H1 (cell line): ENCODE results near the gene CBR4. TPM values are rescaled to one million over a fixed set of nuclear protein-coding genes. Genes with fewer than 3 reads are reported as not detected.

Experiments
- CTCF ChIA-PET: fragments of 300-600 bp; sonication (Branson Sonifier 250); formaldehyde crosslinking; loops from one replicate; lab custom pipeline; 2021; ENCODE audit not compliant: partially characterized antibody; lab: Charles Lee
- POLR2A ChIA-PET: fragments of 300-600 bp; sonication (Branson Sonifier 250); formaldehyde crosslinking; loops from one replicate; lab custom pipeline; 2021; ENCODE audit warnings: inconsistent platforms; ENCODE audit not compliant: partially characterized antibody; lab: Charles Lee
- DNase-seq, 2 experiments: peaks; one replicate each; pipeline versions ENCODE4 v3.0.0 to v3.0.0-alpha.2; 2010 to 2022; ENCODE audit warnings: low spot score in 2 of 2, low read depth in 1 of 2, mixed read lengths in 1 of 2
- FAIRE-seq: peaks from 2 replicates; lab custom pipeline; 2011; peaks lifted over from hg19 to GRCh38; lab: Jason Lieb, UNC
- H2AFZ ChIP-seq: 2 replicates; pipeline ENCODE4 v1.8.1; 2012; ENCODE audit warnings: low read length, inconsistent platforms
- H2AK5ac ChIP-seq: 2 replicates; pipeline ENCODE4 v1.6.1; 2013; ENCODE audit warnings: low read depth, low read length
- H2BK120ac ChIP-seq: replicated peaks from 2 replicates; pipeline ENCODE3; 2013; ENCODE audit warnings: low read depth, low read length, inconsistent platforms
- H2BK12ac ChIP-seq: 2 replicates; pipeline ENCODE4 v1.6.1; 2013; ENCODE audit warnings: low read depth, low read length
- H2BK15ac ChIP-seq: 2 replicates; pipeline ENCODE4 v1.6.1; 2013; ENCODE audit warnings: low read length
- H2BK20ac ChIP-seq: 2 replicates; pipeline ENCODE4 v1.6.1; 2013; ENCODE audit warnings: low read length
- H2BK5ac ChIP-seq: 2 replicates; pipeline ENCODE4 v1.6.1; 2013; ENCODE audit warnings: low read depth, low read length
- H3K14ac ChIP-seq: 2 replicates; pipeline ENCODE4 v1.6.1; 2013; ENCODE audit warnings: inconsistent platforms; ENCODE audit not compliant: insufficient read length
- H3K18ac ChIP-seq: 2 replicates; pipeline ENCODE4 v1.6.1; 2013; ENCODE audit warnings: low read length; ENCODE audit errors: extremely low read depth
- H3K23ac ChIP-seq: 2 replicates; pipeline ENCODE4 v1.6.1; 2013; ENCODE audit warnings: inconsistent platforms; ENCODE audit not compliant: insufficient read length
- H3K23me2 ChIP-seq: 2 replicates; pipeline ENCODE4 v1.6.1; 2013; ENCODE audit warnings: low read depth, low read length
- H3K27ac ChIP-seq: 2 replicates; pipeline ENCODE4 v1.6.1; 2011; ENCODE audit warnings: low read depth, low read length, inconsistent platforms
- H3K27me3 ChIP-seq, 4 experiments: replicated peaks in 1 of 4; 1 replicate in 1 of 4; 2 replicates in 3 of 4; pipeline versions ENCODE4 v1.6.1 to v1.8.1; 2011 to 2013; ENCODE audit warnings: low read length in 3 of 4, mild to moderate bottlenecking in 3 of 4, inconsistent platforms in 2 of 4, mixed read lengths in 2 of 4, moderate library complexity in 1 of 4; ENCODE audit not compliant: control insufficient read depth in 3 of 4, insufficient read depth in 3 of 4; ENCODE audit errors: extremely low read depth in 1 of 4
- H3K36me3 ChIP-seq, 4 experiments: 2 replicates each; pipeline versions ENCODE4 v1.6.1 to v1.8.1; 2011 to 2013; ENCODE audit warnings: mild to moderate bottlenecking in 4 of 4, low read length in 3 of 4, moderate library complexity in 2 of 4, control low read depth in 1 of 4, inconsistent platforms in 1 of 4; ENCODE audit not compliant: insufficient read depth in 4 of 4, control insufficient read depth in 2 of 4
- H3K4ac ChIP-seq: replicated peaks from 2 replicates; pipeline ENCODE3; 2013; ENCODE audit warnings: low read length, low read depth, mixed read lengths, inconsistent platforms; ENCODE audit not compliant: insufficient read length
- H3K4me1 ChIP-seq, 4 experiments: replicated peaks in 1 of 4; 1 replicate in 1 of 4; 2 replicates in 3 of 4; pipeline versions ENCODE4 v1.6.1 to v1.8.1; 2011 to 2013; ENCODE audit warnings: low read length in 3 of 4, inconsistent platforms in 2 of 4, mixed read lengths in 1 of 4; ENCODE audit not compliant: insufficient read depth in 4 of 4, control insufficient read depth in 3 of 4
- H3K4me2 ChIP-seq, 2 experiments: 2 replicates each; pipeline versions ENCODE4 v1.6.1 to v1.8.1; 2011 to 2013; ENCODE audit warnings: low read depth in 2 of 2, low read length in 2 of 2, control low read depth in 1 of 2, inconsistent platforms in 1 of 2, mild to moderate bottlenecking in 1 of 2; ENCODE audit not compliant: insufficient read depth in 1 of 2
- H3K4me3 ChIP-seq, 4 experiments: fragments of 200-600, 300-600 bp in 1 of 4; sonication (generic), shearing (Covaris generic), sonication (Bioruptor Twin) in 1 of 4; 2 replicates each; pipeline versions ENCODE4 v1.5.1 to v1.8.1; 2011 to 2016; ENCODE audit warnings: low read length in 4 of 4, low read depth in 3 of 4, control low read depth in 2 of 4, inconsistent platforms in 2 of 4, mild to moderate bottlenecking in 2 of 4, mixed read lengths in 1 of 4, moderate library complexity in 1 of 4; ENCODE audit not compliant: insufficient read depth in 2 of 4; ENCODE audit errors: extremely low read depth in 1 of 4
- H3K56ac ChIP-seq: replicated peaks from 2 replicates; pipeline ENCODE3; 2013; ENCODE audit warnings: low read depth, mild to moderate bottlenecking, mixed read lengths, low read length, inconsistent platforms; ENCODE audit not compliant: insufficient read length
- H3K79me1 ChIP-seq: 2 replicates; pipeline ENCODE4 v1.6.1; 2013; ENCODE audit warnings: low read depth, low read length, control low read depth
- H3K79me2 ChIP-seq, 2 experiments: 2 replicates each; pipeline versions ENCODE4 v1.6.1 to v1.8.1; 2012 to 2013; ENCODE audit warnings: low read length in 2 of 2, mild to moderate bottlenecking in 2 of 2, inconsistent platforms in 1 of 2; ENCODE audit not compliant: insufficient read depth in 2 of 2, control insufficient read depth in 1 of 2
- H3K9ac ChIP-seq, 4 experiments: replicated peaks in 1 of 4; 1 replicate in 1 of 4; 2 replicates in 3 of 4; pipeline versions ENCODE4 v1.6.1 to v1.8.1; 2011 to 2013; ENCODE audit warnings: low read depth in 3 of 4, low read length in 3 of 4, control low read depth in 2 of 4, mild to moderate bottlenecking in 2 of 4, moderate library complexity in 2 of 4, inconsistent platforms in 1 of 4; ENCODE audit errors: extremely low read depth in 1 of 4
- H3K9me3 ChIP-seq, 2 experiments: 2 replicates each; pipeline versions ENCODE4 v1.6.1 to v1.8.1; 2012 to 2013; ENCODE audit warnings: mild to moderate bottlenecking in 2 of 2, moderate library complexity in 2 of 2, control low read depth in 1 of 2, inconsistent platforms in 1 of 2, low read depth in 1 of 2, low read length in 1 of 2, mixed read lengths in 1 of 2; ENCODE audit not compliant: insufficient read depth in 2 of 2
- H4K20me1 ChIP-seq, 2 experiments: replicated peaks in 1 of 2; 2 replicates each; pipeline versions ENCODE3 to v1.8.1; 2011 to 2013; ENCODE audit warnings: inconsistent platforms in 2 of 2, low read length in 2 of 2, mild to moderate bottlenecking in 1 of 2; ENCODE audit not compliant: insufficient read depth in 2 of 2, control insufficient read depth in 1 of 2
- H4K5ac ChIP-seq: 2 replicates; pipeline ENCODE4 v1.6.1; 2013; ENCODE audit warnings: low read length, low read depth, mixed read lengths, inconsistent platforms; ENCODE audit not compliant: insufficient read length
- H4K8ac ChIP-seq: 2 replicates; pipeline ENCODE4 v1.8.0; 2013; ENCODE audit warnings: mild to moderate bottlenecking, moderate library complexity, low read length, inconsistent platforms; ENCODE audit not compliant: insufficient read depth; ENCODE audit errors: extremely low read depth
- H4K91ac ChIP-seq: replicated peaks from 2 replicates; pipeline ENCODE3; 2013; ENCODE audit warnings: low read length, mixed read lengths, inconsistent platforms; ENCODE audit not compliant: insufficient read length
- CTBP2 ChIP-seq: IDR thresholded peaks from 2 replicates; pipeline ENCODE4 v1.7.0; 2011; ENCODE audit warnings: borderline replicate concordance, mild to moderate bottlenecking, moderate library complexity, mixed read lengths, low read length; ENCODE audit not compliant: insufficient read depth, insufficient read length
- E2F6 ChIP-seq: IDR thresholded peaks from 2 replicates; pipeline ENCODE4 v1.6.1; 2012; ENCODE audit warnings: inconsistent platforms
- HDAC2 ChIP-seq, 2 experiments: fragments of 300-600 bp in 1 of 2; sonication (generic) in 1 of 2; IDR thresholded peaks; 2 replicates each; pipeline ENCODE4 v1.6.1; 2011 to 2012; ENCODE audit warnings: low read depth in 2 of 2, low read length in 2 of 2, mild to moderate bottlenecking in 2 of 2, moderate library complexity in 2 of 2, borderline replicate concordance in 1 of 2, inconsistent platforms in 1 of 2
- HDAC6 ChIP-seq: IDR thresholded peaks from one replicate; pipeline ENCODE4 v1.7.1; 2012; ENCODE audit warnings: low read depth, mild to moderate bottlenecking, inconsistent platforms, low read length, moderate library complexity
- KDM1A ChIP-seq: fragments of 200-600, 300-600 bp; sonication (generic); IDR thresholded peaks from 2 replicates; pipeline ENCODE4 v1.7.1; 2016; ENCODE audit warnings: mild to moderate bottlenecking, low read length, borderline replicate concordance
- MAFK ChIP-seq: IDR thresholded peaks from 2 replicates; pipeline ENCODE4 v1.6.1; 2012; ENCODE audit warnings: low read depth, mild to moderate bottlenecking, improper control_type of control experiment, low read length
- POLR2AphosphoS5 ChIP-seq: IDR thresholded peaks from 2 replicates; pipeline ENCODE4 v1.6.1; 2011; ENCODE audit warnings: low read depth, low read length
- RAD21 ChIP-seq, 2 experiments: IDR thresholded peaks in 1 of 2; conservative IDR thresholded peaks in 1 of 2; 2 replicates each; pipeline ENCODE4 v1.6.1; 2011; ENCODE audit warnings: low read depth in 2 of 2, low read length in 2 of 2, improper control_type of control experiment in 1 of 2, inconsistent platforms in 1 of 2, mild to moderate bottlenecking in 1 of 2, moderate library complexity in 1 of 2
- SIN3A ChIP-seq, 2 experiments: IDR thresholded peaks in 1 of 2; conservative IDR thresholded peaks in 1 of 2; 2 replicates each; pipeline ENCODE4 v1.6.1; 2011 to 2012; ENCODE audit warnings: low read length in 2 of 2, improper control_type of control experiment in 1 of 2, low read depth in 1 of 2, mild to moderate bottlenecking in 1 of 2
- SP1 ChIP-seq: IDR thresholded peaks from 2 replicates; pipeline ENCODE4 v1.6.1; 2011; ENCODE audit warnings: low read depth, low read length
- SP4 ChIP-seq: IDR thresholded peaks from 2 replicates; pipeline ENCODE4 v1.6.1; 2012; ENCODE audit warnings: low read length, inconsistent platforms
- SRF ChIP-seq: IDR thresholded peaks from 2 replicates; pipeline ENCODE4 v1.6.1; 2011; ENCODE audit warnings: mild to moderate bottlenecking, low read depth, low read length, moderate library complexity
- WGBS, 2 experiments: shearing (Covaris generic) in 1 of 2; methylation state at CpG; one replicate each; pipeline versions ENCODE4 v1.1.6 to v1.1.7; 2013 to 2015; ENCODE audit warnings: low lambda C conversion rate in 2 of 2, mixed read lengths in 2 of 2, inconsistent platforms in 1 of 2, low coverage in 1 of 2, missing lambda C conversion rate in 1 of 2; ENCODE audit not compliant: insufficient replicate concordance in 2 of 2, insufficient coverage in 1 of 2, insufficient read length in 1 of 2; ENCODE audit errors: extremely low coverage in 1 of 2, missing lambda C conversion rate in 1 of 2; 5-methylcytosine and 5-hydroxymethylcytosine counted together
- polyA plus RNA-seq, 7 experiments: library from polyadenylated mRNA; depleted of rRNA in 3 of 7; stranded (reverse) in 5 of 7; unstranded in 2 of 7; fragments of >200 nt in 5 of 7; fragments of 200-250 nt in 2 of 7; gene quantifications; 1 replicate in 5 of 7; 2 replicates in 1 of 7; 4 replicates in 1 of 7; pipeline versions ENCODE4 v1.2.1 to v1.2.3, GENCODE V29; 2011 to 2013; ENCODE audit warnings: missing spikeins in 2 of 7, mixed read lengths in 2 of 7
- total RNA-seq: library from RNA; stranded (reverse); fragmentation: NEBNext Ultra II Directional; extraction: Animal tissue kit (Norgen Biotek cat#: 25700); gene quantifications from 2 replicates; pipeline ENCODE4 v1.2.1, GENCODE V29; 2021

CBR4 gene
- total and polyA plus RNA-seq, 2 of the 8 experiments (the other 6 are each of a cell fraction or from before 2014, with no cell fraction given) = 8.6 to 29.5 TPM

- no peak overlapping the region for H4K8ac ChIP-seq
- H3K4me2 ChIP-seq = no peak overlapping the region
- CTCF ChIA-PET = interaction anchor here (1.4 kb wide), 1 partner anchor 15 kb away, joined by 5 read pairs; no protein-coding TSS in a partner anchor
- no peak overlapping the region for H2BK5ac ChIP-seq
- H3K36me3 ChIP-seq = no peaks in the 10 kb centered on the region
- no peaks in the 10 kb centered on the region; the same call in 1 of the 2 replicates for H3K23me2 ChIP-seq
- no peak overlapping the region for H4K91ac ChIP-seq
- no peak overlapping the region for H2BK20ac ChIP-seq
- H4K5ac ChIP-seq = no peak overlapping the region
- no peak overlapping the region for H3K4ac ChIP-seq
- H3K4me3 ChIP-seq = no peak overlapping the region
- no peaks in the 10 kb centered on the region for H4K20me1 ChIP-seq
- H2BK12ac ChIP-seq = no peak overlapping the region
- no peaks in the 10 kb centered on the region; a peak in 1 of 7 replicates for H3K4me1 ChIP-seq
- no peak overlapping the region for H3K23ac ChIP-seq
- 0 out of 2 replicates have a peak overlapping the region, but pooled peaks have one; percentile 18 for H2AFZ ChIP-seq
- H3K79me1 ChIP-seq = no peaks in the 10 kb centered on the region
- H3K27me3 ChIP-seq = no peaks in the 10 kb centered on the region
- POLR2A ChIA-PET = no interaction called here
- no peak overlapping the region for H3K14ac ChIP-seq
- no peak overlapping the region for H2BK120ac ChIP-seq
- H2BK15ac ChIP-seq = peak overlapping the region; percentile 75; the same call in 1 of the 2 replicates
- no peak overlapping the region for H3K56ac ChIP-seq
- 86% methylated on average over 6 of the region's 6 CpGs; no CpG with 5 or more reads in 1 of the 2 experiments for WGBS, 2 experiments
- H3K27ac ChIP-seq = no peak overlapping the region
- no peak overlapping the region for H3K18ac ChIP-seq
- H3K9me3 ChIP-seq = 0 out of 4 replicates have a peak, but pooled peaks cover 0 to 2% of the 10 kb centered on the region in 2 experiments
- H3K79me2 ChIP-seq = no peaks in the 10 kb centered on the region
- no peak for DNase-seq
- H2AK5ac ChIP-seq = no peak overlapping the region
- no peak overlapping the region for H3K9ac ChIP-seq
- peak; percentile 39 for FAIRE-seq
- TF ChIP-seq SRF (no peak), MAFK (no peak), CTBP2 (no peak), POLR2AphosphoS5 (no peak), RAD21 (IDR thresholded peaks at IDR 0.05 in 1 of 2, conservative IDR thresholded peaks at IDR 0.05 in 1 of 2; ENCODE audit: low read depth in 2 of 2, low read length in 2 of 2) (no peak), HDAC2 (IDR thresholded peaks at IDR 0.05; ENCODE audit: borderline replicate concordance in 1 of 2, low read depth in 2 of 2, low read length in 2 of 2) (no peak), KDM1A (no peak), SP4 (no peak), E2F6 (no peak), HDAC6 (no peak), SP1 (no peak), SIN3A (conservative IDR thresholded peaks at IDR 0.05 in 1 of 2, IDR thresholded peaks at IDR 0.05 in 1 of 2; ENCODE audit: low read depth in 1 of 2, low read length in 2 of 2) (no peak)
Measured at GRCh38 chr4:169030562-169030982, 20.5 kb upstream of the CBR4 start.
